Transverse colon (tissue), 4 donors: ENCODE measurements around the gene LRRC30.

Experiments
- EP300 ChIP-seq: sonication (generic); formaldehyde crosslinking; IDR thresholded peaks from one replicate; pipeline ENCODE4 v1.6.1; 2017; ENCODE audit warnings: antibody characterized with exemption, low read depth
- POLR2A ChIP-seq: fragments of 450-650 bp; IDR thresholded peaks from one replicate; pipeline ENCODE4 v1.6.1; 2016; ENCODE audit warnings: antibody characterized with exemption, mild to moderate bottlenecking, moderate library complexity
- POLR2AphosphoS5 ChIP-seq, 3 donors: sonication (generic); formaldehyde crosslinking; IDR thresholded peaks; one replicate each; pipeline ENCODE4 v1.6.1; 2016; ENCODE audit warnings: antibody characterized with exemption in 3 of 3
- TF ChIP-seq, protein P1 (sequence below), 5 experiments: fragments of 200-600 bp in 3 of 5; fragments of 450-650 bp in 2 of 5; sonication (generic) in 3 of 5; IDR thresholded peaks; 1 replicate in 2 of 5; 2 replicates in 3 of 5; pipeline ENCODE4 v1.5.1; 2016 to 2017; ENCODE audit warnings: antibody characterized with exemption in 5 of 5, inconsistent platforms in 3 of 5, mild to moderate bottlenecking in 2 of 5, moderate library complexity in 1 of 5

GRCh38 chr18:7257426-7257740 lies 26.5 kb downstream of the LRRC30 start:
- TF ChIP-seq POLR2A (no peak), POLR2AphosphoS5 (IDR thresholded peaks at IDR 0.05) (no peak), EP300 (no peak)
- TF ChIP-seq, protein P1, sequence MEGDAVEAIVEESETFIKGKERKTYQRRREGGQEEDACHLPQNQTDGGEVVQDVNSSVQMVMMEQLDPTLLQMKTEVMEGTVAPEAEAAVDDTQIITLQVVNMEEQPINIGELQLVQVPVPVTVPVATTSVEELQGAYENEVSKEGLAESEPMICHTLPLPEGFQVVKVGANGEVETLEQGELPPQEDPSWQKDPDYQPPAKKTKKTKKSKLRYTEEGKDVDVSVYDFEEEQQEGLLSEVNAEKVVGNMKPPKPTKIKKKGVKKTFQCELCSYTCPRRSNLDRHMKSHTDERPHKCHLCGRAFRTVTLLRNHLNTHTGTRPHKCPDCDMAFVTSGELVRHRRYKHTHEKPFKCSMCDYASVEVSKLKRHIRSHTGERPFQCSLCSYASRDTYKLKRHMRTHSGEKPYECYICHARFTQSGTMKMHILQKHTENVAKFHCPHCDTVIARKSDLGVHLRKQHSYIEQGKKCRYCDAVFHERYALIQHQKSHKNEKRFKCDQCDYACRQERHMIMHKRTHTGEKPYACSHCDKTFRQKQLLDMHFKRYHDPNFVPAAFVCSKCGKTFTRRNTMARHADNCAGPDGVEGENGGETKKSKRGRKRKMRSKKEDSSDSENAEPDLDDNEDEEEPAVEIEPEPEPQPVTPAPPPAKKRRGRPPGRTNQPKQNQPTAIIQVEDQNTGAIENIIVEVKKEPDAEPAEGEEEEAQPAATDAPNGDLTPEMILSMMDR (IDR thresholded peaks at IDR 0.05) = no peak
